ENCODE measurements around the gene SLC2A4. TPM values are rescaled to one million over a fixed set of nuclear protein-coding genes. Genes with fewer than 3 reads are reported as not detected.
A peak's percentile ranks its signal among the peaks of the same experiment; 100 is the strongest.

The SLC2A4 gene
- polyA plus RNA-seq, 3 donors, result not detected

- DNase-seq, result peak in 1 of 3 donors; percentile 66
- Mint-ChIP-seq H3K4me3 (peak overlapping the region; percentile 90 to 93), H3K36me3 (peaks cover 29 to 39% of the 10 kb centered on the region in 2 donors), H3K9me3 (no peaks in the 10 kb centered on the region), H3K27me3 (ENCODE audit: low read depth in 3 of 3) (no peaks in the 10 kb centered on the region), H3K27ac (peak overlapping the region; percentile 95 to 100 (median 100)), H3K4me1 (peaks cover 34% of the 10 kb centered on the region)
- H3K4me3 ChIP-seq (replicated peaks in 1 of 3; ENCODE audit: low read depth in 2 of 3, low read length in 3 of 3), result peak overlapping the region; percentile 73 to 93 (median 87)
- H3K4me1 ChIP-seq (ENCODE audit: control insufficient read depth in 1 of 2, insufficient read depth in 2 of 2, low read length in 2 of 2), result peaks cover 31 to 36% of the 10 kb centered on the region in 2 donors
- under 1% methylated on average over 43 of the region's 55 CpGs for WGBS (ENCODE audit: insufficient coverage)
- peaks cover 5% of the 10 kb centered on the region for H4K20me1 ChIP-seq (ENCODE audit: insufficient read depth, low read length)
- peaks cover 24 to 32% of the 10 kb centered on the region in 2 donors for H3K36me3 ChIP-seq (replicated peaks in 1 of 2; ENCODE audit: control insufficient read depth in 1 of 2, insufficient read depth in 2 of 2, low read length in 2 of 2)
- peak overlapping the region; percentile 100 for H3K27ac ChIP-seq (ENCODE audit: low read depth in 1 of 2, low read length in 2 of 2)
- no peaks in the 10 kb centered on the region for H3K9me3 ChIP-seq (replicated peaks in 1 of 2; ENCODE audit: control insufficient read depth in 1 of 2, insufficient read depth in 1 of 2, low read length in 2 of 2)
- H2AFZ ChIP-seq (ENCODE audit: insufficient read depth, low read depth, low read length, poor library complexity, severe bottlenecking), result peak overlapping the region; percentile 80
- no peaks in the 10 kb centered on the region for H3K27me3 ChIP-seq (ENCODE audit: control insufficient read depth in 2 of 2, insufficient read depth in 2 of 2, low read length in 2 of 2)
- intact Hi-C loops (cut with micrococcal nuclease), result loop anchor here (1.0 to 10.0 kb wide), 5 partner anchors 9 to 314 kb away; partner anchors contain the start of genes ACADVL (in 1 of the 2), DLG4 (in 1 of the 2), EIF5A (in 1 of the 2) and GABARAP (in 1 of the 2)
- TF ChIP-seq, protein P1, sequence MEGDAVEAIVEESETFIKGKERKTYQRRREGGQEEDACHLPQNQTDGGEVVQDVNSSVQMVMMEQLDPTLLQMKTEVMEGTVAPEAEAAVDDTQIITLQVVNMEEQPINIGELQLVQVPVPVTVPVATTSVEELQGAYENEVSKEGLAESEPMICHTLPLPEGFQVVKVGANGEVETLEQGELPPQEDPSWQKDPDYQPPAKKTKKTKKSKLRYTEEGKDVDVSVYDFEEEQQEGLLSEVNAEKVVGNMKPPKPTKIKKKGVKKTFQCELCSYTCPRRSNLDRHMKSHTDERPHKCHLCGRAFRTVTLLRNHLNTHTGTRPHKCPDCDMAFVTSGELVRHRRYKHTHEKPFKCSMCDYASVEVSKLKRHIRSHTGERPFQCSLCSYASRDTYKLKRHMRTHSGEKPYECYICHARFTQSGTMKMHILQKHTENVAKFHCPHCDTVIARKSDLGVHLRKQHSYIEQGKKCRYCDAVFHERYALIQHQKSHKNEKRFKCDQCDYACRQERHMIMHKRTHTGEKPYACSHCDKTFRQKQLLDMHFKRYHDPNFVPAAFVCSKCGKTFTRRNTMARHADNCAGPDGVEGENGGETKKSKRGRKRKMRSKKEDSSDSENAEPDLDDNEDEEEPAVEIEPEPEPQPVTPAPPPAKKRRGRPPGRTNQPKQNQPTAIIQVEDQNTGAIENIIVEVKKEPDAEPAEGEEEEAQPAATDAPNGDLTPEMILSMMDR (IDR thresholded peaks at IDR 0.05), result no peak
- H3K9ac ChIP-seq (ENCODE audit: insufficient read depth, low read length, poor library complexity, severe bottlenecking), result peak overlapping the region; percentile 97
- H3K4me2 ChIP-seq (replicated peaks; ENCODE audit: extremely low read depth, low read length, poor library complexity, severe bottlenecking), result peak overlapping the region; percentile 86
- H3K79me2 ChIP-seq (ENCODE audit: insufficient read depth, low read length), result peaks cover 71% of the 10 kb centered on the region
These were observed 30.6 kb upstream of the SLC2A4 start for GRCh38 chr17:7250695-7251627.

DNA sequence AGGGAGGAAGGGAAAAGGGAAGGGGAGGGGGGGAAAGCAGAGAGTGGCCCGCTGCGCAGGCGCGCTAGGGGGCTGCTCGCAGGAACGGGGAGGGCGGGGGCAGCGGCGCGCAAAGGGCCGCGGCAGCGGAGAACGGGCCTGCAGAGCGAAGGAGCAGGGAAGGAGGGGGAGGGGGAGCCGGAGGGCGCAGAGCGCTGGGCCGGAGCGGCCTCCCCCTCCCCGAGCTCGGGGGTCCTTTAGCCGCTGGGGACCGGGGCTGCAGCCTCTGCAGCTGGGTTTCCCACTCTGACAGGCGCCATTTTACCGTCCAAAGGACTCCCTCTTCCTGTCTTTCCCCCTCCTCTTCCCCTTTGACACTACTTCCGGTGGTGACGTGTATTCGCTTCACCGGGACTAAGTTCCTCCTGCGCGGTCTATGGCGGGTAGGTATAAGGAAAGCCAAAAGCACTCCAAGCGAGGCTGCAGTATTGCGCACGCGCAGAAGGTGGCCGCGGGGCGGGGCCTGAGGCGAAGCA is 29.8 kb upstream of the SLC2A4 start, which contains the start of gene CTDNEP1:
CTDNEP1 (minus strand) TSS at position 74 of the 515 bp plus-strand sequence. CDS start 438 bp downstream, outside the sequence.
- 0% methylated on average over 13 of the region's 41 CpGs for WGBS (ENCODE audit: insufficient coverage)
- Histone ChIP-seq H3K9me3 (replicated peaks in 1 of 2; ENCODE audit: control insufficient read depth in 1 of 2, insufficient read depth in 1 of 2, low read length in 2 of 2) (no peaks in the 10 kb centered on the region), H3K79me2 (ENCODE audit: insufficient read depth, low read length) (peaks cover 64% of the 10 kb centered on the region), H4K20me1 (ENCODE audit: insufficient read depth, low read length) (peaks cover 5% of the 10 kb centered on the region), H3K4me3 (replicated peaks in 1 of 3; ENCODE audit: low read depth in 2 of 3, low read length in 3 of 3) (peak within 1 kb of the TSS; percentile 73 to 93 (median 87)), H3K9ac (ENCODE audit: insufficient read depth, low read length, poor library complexity, severe bottlenecking) (peak within 1 kb of the TSS; percentile 97), H3K27me3 (ENCODE audit: control insufficient read depth in 2 of 2, insufficient read depth in 2 of 2, low read length in 2 of 2) (no peaks in the 10 kb centered on the region), H3K4me2 (replicated peaks; ENCODE audit: extremely low read depth, low read length, poor library complexity, severe bottlenecking) (peak within 1 kb of the TSS; percentile 86), H3K36me3 (replicated peaks in 1 of 2; ENCODE audit: control insufficient read depth in 1 of 2, insufficient read depth in 2 of 2, low read length in 2 of 2) (peaks cover 24 to 32% of the 10 kb centered on the region in 2 donors), H3K27ac (ENCODE audit: low read depth in 1 of 2, low read length in 2 of 2) (peak within 1 kb of the TSS; percentile 100), H3K4me1 (ENCODE audit: control insufficient read depth in 1 of 2, insufficient read depth in 2 of 2, low read length in 2 of 2) (peaks cover 31 to 36% of the 10 kb centered on the region in 2 donors), H2AFZ (ENCODE audit: insufficient read depth, low read depth, low read length, poor library complexity, severe bottlenecking) (peak within 1 kb of the TSS; percentile 81)
- Mint-ChIP-seq H3K9me3 (no peaks in the 10 kb centered on the region), H3K4me1 (peaks cover 34% of the 10 kb centered on the region), H3K27me3 (ENCODE audit: low read depth in 3 of 3) (no peaks in the 10 kb centered on the region), H3K4me3 (peak within 1 kb of the TSS; percentile 90 to 95), H3K27ac (peak within 1 kb of the TSS; percentile 99 to 100 (median 100)), H3K36me3 (peaks cover 28 to 39% of the 10 kb centered on the region in 2 donors)
- intact Hi-C loops (cut with micrococcal nuclease), result loop anchor here (1.0 to 10.0 kb wide), 6 partner anchors 9 to 313 kb away; partner anchors contain the start of genes EIF5A (in 2 of the 2), ACADVL (in 1 of the 2), DLG4 (in 1 of the 2) and GABARAP (in 1 of the 2)
- peak; percentile 98 to 100 (median 99) for DNase-seq
- TF ChIP-seq, protein P1 (IDR thresholded peaks at IDR 0.05), result no peak
